HG03025 (cell line): Measurements from ENCODE around the gene TRIM38.
A peak's percentile ranks its signal among the peaks of the same experiment; 100 is the strongest.

Source experiments
- ATAC-seq: cut with Tn5 transposase; IDR thresholded peaks from one replicate; pipeline ENCODE4 v1.9.1; 2021; ENCODE audit warnings: mild to moderate bottlenecking, moderate library complexity; ENCODE audit not compliant: unreplicated experiment, low FRiP score

TRIM38 gene

DNA sequence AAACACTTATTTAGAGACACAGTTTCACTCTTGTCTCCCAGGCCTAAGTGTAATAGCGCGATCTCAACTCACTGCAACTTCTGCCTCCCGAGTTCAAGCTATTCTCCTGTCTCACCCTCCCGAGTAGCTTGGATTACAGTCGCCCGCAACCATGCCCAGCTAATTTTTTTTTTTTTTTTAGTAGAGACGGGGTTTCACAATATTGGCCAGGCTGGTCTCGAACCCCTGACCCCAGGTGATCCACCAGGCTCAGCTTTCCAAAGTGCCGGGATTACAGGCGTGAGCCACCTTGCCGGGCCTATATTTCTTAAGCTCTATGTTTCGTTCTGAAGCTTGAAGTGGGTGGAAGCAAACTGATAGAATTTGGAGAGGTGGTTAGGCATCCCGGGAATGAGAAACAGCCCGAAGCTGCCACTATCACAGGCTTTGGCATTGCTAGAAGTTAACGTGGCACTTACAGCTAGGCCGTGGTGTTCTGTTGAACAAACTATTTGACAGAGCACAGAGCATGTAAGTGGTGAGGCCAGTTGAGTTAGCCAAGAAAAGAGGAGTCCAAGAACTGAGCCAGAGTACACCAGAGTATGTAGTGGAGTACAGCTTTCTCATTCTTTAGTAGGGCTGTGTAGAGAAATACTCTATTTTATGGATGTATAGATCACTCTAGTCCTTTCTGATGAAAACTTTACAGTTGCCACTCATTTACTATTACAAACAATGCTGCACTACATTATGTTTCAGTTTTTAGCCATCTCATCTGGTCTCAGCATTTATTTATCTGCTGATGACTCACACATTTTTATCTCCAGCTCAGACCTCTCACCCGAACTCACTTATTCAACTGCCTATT is 62.7 kb downstream of the TRIM38 start:
- no peak for ATAC-seq

DNA sequence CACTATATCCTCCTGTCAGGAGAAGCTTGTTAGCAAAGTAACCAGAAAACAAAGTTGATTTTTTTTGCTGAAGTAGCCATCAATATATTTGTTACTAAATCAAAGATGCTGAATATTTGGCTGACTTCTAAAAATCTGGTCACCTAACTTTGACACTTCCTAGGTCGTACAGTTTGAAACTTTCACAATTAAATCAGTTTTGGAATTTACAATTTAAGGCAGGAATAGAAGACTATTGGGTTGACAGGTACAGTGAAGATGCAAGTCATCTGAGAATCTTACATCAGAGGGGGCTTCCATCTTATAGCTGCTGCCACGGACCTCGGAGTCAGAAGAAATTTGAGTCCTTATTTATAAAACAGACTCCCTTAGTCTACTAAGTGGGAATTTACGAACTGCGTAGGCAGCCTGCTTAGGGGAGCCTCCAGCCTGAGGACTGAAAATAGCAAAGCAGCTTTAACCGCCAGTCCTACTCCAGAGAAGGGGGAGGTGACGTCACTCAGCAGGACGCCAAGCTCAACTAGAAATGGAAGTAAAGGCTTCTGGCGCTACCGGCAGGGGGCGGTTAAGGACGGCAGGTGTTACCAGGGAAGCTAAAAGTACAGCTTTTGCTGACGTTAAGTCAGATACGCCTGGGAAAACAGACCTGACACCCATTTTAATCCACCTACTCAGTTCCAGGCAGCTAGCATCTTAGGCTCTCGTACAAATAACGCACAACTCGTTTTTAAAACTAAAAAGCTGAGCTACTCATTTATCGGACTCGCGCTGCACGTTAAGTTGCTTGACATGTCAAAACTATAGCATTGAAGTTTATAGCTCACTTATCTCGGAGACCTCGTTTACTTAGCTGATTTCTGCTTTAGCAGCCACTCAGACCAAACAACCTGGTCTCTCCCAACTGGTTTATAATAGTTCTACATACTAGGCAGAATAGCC is 63.6 kb downstream of the TRIM38 start:
- peak; percentile 32 for ATAC-seq

DNA sequence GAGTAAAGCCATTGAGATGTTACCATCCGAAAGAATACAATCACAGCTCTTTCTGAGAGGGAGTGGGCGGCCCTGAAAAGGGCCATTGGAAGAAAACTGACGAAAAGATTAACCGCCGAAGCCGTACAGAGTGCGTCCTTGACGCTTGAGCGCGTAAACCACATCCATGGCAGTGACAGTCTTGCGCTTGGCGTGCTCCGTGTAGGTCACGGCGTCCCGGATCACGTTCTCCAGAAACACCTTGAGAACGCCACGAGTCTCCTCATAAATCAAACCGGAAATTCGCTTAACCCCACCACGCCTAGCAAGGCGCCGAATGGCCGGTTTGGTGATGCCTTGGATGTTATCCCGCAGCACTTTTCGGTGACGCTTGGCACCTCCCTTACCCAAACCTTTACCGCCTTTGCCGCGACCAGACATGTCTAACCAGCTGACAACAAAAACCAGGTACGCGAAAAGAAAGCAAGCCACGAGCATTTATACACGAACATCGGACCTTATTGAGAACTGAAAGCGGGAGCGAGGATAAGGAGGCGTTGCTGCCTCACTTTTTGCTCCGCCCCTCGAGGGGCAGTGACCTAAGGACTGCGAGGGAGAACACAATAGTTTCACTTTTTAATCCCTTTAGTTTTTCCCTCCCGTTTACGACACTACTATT is 64.4 kb downstream of the TRIM38 start:
- ATAC-seq: peak; percentile 39

DNA sequence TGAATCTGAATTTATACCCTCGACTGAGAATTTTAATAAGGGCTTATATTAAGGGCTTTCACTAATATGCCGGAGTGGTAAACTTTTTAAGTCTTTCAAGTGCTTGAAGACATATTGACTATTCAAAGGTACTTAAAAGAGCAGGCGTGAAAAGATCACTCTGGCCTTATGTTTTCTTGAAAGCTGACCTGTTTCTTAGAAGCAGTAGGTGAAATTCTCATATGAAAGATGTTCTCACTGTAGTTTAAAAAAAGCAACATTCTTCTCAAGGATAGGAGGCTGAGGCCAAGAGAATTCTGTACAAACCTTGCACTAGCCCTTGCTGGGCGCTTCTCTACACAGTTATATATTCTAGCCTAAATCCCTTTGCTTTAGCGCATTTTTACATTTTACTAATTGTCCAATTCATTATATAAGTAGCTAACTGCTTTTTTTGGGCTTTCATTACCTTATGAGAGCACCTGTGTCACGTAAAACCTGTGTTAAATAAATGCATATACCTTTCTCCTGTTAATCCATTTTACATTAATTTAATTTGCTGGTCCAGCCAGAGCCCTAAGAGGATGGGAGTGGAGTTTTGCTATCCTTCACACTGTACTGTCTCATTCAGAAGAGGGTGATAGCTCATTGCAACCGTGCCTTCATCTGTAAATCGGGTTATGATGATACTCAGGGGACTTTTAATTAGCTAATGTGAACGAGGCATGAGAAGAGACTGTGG is 65.0 kb downstream of the TRIM38 start:
- no peak for ATAC-seq

DNA sequence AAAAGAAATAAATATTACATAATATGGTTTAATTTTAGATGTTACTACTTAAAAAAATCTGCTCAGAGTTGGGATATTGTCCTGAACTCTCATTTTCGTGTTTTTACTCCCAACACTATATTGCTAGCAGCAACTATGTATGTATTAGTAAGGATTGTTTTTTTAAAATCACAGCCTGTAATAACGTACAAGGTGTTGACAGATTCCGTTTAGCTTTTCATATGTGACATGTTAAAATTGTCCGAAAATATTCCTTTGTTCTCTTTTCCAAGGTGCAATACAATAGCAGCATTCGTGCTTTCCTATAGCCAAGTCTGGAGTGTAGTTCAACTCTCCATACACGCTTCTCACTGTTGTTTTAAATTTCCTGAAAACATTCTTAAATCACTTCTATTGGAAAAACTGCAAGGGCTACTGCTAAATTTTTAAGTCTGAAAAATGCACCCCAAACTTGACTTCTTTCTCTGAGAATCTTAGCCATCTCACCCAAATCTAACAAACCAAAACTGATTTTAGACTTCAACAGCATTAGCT is 65.7 kb downstream of the TRIM38 start:
- ATAC-seq: no peak

DNA sequence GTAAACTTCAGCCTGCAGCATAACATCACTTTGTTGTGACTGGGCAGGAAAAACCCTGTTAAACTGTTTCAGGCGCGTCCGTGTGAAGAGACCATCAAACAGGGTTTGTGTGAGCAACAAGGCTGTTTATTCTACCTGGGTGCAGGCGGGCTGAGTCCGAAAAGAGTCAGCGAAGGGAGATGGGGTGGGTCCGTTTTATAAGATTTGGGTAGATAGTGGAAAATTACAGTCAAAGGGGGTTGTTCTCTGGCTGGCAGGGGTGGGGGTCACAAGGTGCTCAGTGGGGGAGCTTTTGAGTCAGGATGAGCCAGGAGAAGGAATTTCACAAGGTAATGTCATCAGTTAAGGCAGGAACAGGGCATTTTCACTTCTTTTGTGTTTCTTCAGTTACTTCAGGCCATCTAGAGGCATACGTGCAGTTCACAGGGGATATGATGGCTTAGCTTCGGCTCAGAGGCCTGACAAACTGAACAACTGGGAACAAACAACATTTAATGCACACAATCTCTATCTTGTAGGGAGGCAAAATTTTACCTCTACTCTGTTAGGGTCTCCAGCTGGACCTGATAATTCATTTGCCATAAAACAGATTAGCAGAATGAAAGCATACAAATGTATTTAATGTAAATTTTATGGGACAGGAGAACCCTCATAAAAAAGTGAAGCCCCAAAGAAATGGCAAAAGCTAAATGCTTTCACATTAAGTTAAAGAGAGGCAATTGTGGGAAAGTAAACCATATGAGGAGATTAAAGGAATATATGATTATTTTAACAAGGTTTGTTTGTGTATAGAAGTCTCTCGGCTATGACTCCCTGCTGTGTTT is 66.4 kb downstream of the TRIM38 start:
- no peak for ATAC-seq

DNA sequence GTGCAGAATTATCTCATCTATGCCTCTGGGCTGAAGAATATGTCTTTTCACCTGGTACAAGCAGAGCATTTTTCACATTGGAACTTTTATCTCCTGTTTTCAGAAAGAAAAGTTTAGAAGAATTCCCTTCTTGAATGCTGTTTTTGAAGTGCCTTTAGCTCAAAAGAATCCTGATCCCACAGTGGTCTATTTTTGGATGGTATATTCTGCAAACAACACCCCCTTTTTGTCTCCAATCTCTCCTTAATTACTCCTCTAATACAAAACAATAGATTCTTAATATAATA is 66.9 kb downstream of the TRIM38 start:
- no peak for ATAC-seq

DNA sequence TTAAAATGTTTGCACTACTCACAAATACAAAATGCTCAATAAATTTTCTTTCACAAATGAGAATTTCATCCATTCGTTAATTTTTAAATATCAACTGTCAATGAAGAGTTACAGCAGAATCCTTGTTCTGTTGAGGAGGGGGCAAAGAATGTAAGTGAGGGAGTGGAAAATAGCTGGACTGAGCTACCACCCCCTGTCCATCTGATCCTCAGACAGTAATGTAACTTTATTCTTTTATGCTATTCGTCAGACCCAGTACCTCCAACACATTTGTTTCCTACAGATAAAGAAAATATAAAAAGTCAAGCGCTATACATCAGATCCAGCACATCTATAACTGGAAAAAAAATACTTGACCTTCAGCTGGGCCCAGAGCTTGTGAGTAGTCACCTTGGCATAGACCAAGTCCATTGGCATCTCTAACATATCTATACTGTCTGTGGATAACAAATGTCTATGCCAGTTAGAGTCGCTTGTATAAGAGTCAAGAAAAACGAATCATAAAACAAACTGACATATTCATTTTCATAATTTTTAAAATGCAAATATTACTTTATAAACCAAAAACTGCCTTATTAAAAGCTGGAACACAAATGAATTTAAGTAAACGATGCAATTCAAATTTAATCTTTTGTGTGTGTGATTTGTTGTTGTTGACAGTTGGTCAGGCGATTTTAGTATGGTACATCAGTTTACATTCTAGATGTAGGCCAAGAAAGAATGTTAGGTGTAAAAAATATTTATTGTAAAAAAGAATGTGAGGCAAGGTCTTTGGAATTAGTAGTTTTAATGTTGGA is 67.5 kb downstream of the TRIM38 start:
- ATAC-seq: no peak

DNA sequence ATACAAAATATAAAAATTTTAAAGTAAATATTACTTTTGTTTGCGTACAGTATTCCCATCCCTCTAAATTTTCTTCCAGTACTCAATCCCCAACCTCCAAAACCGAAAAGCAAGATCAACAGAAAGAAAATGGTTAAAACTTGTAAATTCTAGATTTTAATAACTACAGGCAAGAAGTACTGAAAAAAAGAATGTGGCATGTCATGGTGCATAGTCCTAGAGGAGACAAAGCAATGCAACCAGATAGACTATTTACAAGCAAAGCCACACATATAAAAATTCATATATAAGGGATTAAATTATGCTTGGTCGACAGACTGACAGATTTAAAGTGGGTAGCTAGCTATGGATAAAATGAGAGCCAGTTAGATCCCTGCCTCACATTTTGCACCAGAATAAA is 68.1 kb downstream of the TRIM38 start:
- no peak for ATAC-seq

DNA sequence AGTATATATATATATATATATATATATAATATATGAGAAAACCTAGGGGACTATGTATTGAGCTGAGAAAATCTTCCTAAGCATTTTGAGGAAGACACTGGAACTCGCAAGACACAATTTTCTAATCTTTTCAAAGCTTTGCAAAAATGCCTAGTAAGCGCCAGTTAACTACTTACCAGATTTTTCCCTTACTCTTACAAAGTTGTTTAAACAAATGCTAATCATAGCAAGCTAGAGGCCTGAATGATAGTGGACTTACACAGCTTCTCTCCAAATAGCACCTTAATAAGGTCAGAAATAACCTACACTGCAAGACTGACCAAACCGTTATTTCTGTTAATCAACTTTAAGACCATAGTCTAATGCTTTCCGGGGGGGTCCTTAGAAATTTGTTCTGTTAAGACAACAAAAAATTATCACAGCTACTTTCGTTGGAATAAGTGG is 68.6 kb downstream of the TRIM38 start:
- no peak for ATAC-seq

DNA sequence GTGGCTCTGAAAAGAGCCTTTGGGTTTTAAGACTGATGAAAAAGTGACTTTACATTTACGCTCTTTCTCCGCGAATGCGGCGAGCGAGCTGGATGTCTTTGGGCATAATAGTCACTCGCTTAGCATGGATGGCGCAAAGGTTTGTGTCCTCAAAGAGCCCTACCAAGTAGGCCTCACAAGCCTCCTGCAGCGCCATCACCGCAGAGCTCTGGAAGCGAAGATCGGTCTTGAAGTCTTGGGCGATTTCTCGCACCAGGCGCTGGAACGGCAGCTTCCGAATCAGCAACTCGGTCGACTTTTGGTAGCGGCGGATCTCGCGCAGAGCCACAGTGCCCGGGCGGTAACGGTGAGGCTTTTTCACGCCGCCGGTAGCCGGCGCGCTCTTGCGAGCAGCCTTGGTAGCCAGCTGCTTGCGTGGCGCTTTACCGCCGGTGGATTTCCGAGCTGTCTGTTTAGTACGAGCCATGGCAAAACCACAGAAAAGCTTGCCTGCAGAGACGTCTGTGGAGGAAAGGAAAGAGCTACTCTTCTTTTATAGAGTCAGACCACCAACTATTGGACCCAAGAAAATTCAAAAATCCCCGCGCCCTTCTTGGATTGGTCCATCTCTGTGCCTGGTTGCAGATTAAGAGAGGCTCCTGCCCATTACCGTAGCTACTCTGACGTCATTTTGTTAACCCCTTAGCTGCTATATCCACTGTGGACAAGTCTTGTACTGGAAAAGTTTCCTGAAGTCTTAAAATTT is 69.2 kb downstream of the TRIM38 start:
- ATAC-seq: peak; percentile 47

DNA sequence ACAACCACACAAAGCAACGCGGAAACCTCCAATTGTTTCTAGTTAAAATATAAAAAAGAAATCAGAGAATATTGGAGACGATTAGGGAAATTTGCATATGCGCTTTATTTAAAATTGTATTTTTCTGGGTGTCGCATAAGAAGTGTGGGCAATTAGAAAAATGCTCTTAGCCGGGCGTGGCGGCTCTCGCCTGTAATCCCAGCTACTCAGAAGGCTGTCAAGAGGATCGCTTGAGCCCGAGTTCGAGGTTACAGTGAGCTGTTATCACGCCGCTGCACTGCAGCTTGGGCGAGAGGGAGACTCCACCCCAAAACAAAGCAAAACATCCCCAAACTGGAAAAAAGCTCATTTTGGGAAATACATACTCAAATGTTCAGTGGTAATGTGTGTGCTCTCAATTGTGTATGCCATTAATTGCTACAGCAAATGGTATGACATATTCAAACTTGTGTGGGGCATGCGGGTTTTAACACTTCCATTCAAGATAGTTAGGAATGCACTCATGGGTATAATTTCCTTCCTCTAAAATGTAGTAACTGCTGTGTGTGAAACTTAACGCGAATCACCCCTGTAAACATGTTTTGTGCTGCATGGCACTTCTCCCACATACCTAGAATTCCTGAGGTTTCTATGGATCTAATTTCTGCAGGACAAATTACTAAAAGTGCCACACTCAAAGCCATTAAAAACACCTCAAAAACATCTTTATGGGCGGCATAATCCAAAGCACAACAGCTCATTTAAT is 69.9 kb downstream of the TRIM38 start:
- ATAC-seq: no peak

DNA sequence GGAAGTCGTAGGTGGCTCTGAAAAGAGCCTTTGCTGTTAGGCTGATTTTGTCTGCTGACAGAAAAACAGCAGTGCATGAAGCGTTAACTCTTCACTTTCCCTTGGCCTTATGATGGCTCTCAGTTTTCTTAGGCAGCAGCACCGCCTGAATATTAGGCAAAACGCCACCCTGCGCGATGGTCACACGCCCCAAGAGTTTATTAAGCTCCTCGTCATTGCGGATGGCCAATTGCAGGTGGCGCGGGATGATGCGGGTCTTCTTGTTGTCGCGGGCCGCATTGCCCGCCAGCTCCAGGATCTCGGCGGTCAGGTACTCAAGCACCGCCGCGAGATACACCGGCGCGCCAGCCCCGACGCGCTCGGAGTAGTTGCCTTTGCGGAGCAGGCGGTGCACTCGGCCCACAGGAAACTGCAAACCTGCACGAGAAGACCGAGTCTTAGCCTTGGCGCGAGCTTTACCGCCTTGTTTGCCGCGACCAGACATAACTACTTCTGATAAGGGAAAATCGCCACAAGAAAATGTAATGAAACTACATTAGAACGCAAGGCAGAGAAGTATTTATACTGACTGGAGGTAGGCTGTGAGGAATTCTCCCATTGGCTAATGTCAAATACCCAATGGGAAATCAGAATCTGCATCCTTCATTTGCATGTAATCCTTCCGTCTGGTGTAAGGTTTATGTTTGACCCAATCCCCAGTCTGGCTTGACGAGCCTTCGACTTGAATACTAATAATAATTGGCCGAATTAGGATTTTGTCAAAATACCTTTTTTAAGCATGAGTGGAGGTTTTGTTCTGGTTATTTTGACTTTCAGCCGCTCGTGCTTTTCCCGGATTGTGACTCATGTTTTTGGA is 70.7 kb downstream of the TRIM38 start:
- peak; percentile 65 for ATAC-seq

DNA sequence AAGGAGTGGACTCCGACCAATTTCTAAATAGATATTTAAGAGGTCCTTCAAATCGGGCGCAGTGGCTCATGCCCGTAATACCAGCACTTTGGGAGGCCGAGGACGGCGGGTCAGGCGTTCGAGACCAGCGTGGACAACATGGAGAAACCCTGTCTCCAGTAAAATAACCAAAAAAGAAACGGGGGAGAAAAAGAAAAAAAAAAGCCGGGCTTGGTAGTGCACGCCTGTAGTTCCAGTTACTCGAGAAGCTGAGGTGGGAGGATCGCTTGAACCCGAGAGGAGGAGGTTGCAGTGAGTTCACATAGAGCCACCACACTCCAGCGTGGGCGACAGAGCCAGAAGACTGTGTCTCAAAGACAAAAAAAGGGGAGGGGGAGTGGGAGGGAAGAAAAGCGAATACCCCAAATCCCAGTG is 71.3 kb downstream of the TRIM38 start:
- no peak for ATAC-seq

DNA sequence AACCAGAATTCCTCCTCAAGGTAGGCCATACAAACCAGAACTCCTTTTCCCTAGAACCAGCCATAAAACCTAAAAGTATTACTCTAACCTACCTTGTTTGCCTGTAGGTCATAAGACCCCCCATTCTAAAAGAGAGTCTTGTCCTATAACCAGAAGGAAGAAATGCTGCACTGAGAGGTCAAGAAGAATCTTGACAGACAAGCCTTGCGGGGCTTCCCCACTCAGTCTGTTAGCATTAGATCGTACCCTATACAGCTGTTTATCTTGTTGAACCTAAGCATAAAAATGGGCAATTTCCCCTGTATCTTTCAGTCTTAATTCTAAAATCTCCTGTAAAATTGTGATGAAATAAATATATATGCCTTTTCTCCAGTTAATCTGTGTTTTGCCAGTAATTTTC is 72.3 kb downstream of the TRIM38 start:
- no peak for ATAC-seq
